ENCODE results near the gene PDE6B. TPM values are rescaled to one million over a fixed set of nuclear protein-coding genes. Genes with fewer than 3 reads are reported as not detected.

The PDE6B gene
- polyA plus RNA-seq, 1 donor from 2014 or later = 3.2 TPM

- peaks cover 5% of the 10 kb centered on the region for H3K9me3 ChIP-seq (ENCODE audit: low read length)
- H2AFZ ChIP-seq (ENCODE audit: low read depth, low read length) = no peak overlapping the region
- H3F3A ChIP-seq (ENCODE audit: insufficient read depth, low read length, poor library complexity, severe bottlenecking) = no peaks in the 10 kb centered on the region
- no peaks in the 10 kb centered on the region for H3K27me3 ChIP-seq (ENCODE audit: insufficient read depth, low read depth, low read length)
- no peak overlapping the region for H3K4me2 ChIP-seq (ENCODE audit: low read length)
- H3K9me2 ChIP-seq (ENCODE audit: insufficient read depth, low read length) = no peaks in the 10 kb centered on the region
- no peaks in the 10 kb centered on the region for H4K20me1 ChIP-seq (ENCODE audit: insufficient read depth)
- TF ChIP-seq MXI1 (conservative IDR thresholded peaks at IDR 0.05; ENCODE audit: poor library complexity, severe bottlenecking) = no peak
- TF ChIP-seq POLR2AphosphoS5 (IDR thresholded peaks at IDR 0.05) = no peak
- no peak for TF ChIP-seq CTCF (IDR thresholded peaks at IDR 0.05; ENCODE audit: poor library complexity, severe bottlenecking)
- no peak for TF ChIP-seq REST (IDR thresholded peaks at IDR 0.05; ENCODE audit: borderline replicate concordance)
- no peak overlapping the region for H3K4me3 ChIP-seq (ENCODE audit: low read length)
- no peak overlapping the region for H3K27ac ChIP-seq (ENCODE audit: low read length)
- H3K9ac ChIP-seq (ENCODE audit: low read length) = no peak overlapping the region
- no peaks in the 10 kb centered on the region for H3K36me3 ChIP-seq (ENCODE audit: insufficient read depth, low read length)
- no peaks in the 10 kb centered on the region for H3K79me2 ChIP-seq (replicated peaks; ENCODE audit: insufficient read depth, low read length)
Measured at GRCh38 chr4:610411-611261, 14.7 kb upstream of the PDE6B start.

GRCh38 chr4:612052-612748 lies 13.2 kb upstream of the PDE6B start:
- H3F3A ChIP-seq (ENCODE audit: insufficient read depth, low read length, poor library complexity, severe bottlenecking) = no peaks in the 10 kb centered on the region
- no peak overlapping the region for H2AFZ ChIP-seq (ENCODE audit: low read depth, low read length)
- no peak overlapping the region for H3K27ac ChIP-seq (ENCODE audit: low read length)
- no peak overlapping the region for H3K9ac ChIP-seq (ENCODE audit: low read length)
- H3K9me2 ChIP-seq (ENCODE audit: insufficient read depth, low read length) = no peaks in the 10 kb centered on the region
- TF ChIP-seq EP300 (conservative IDR thresholded peaks at IDR 0.05; ENCODE audit: poor library complexity, severe bottlenecking) (no peak), REST (IDR thresholded peaks at IDR 0.05; ENCODE audit: borderline replicate concordance) (no peak), MXI1 (conservative IDR thresholded peaks at IDR 0.05; ENCODE audit: poor library complexity, severe bottlenecking) (no peak)
- H3K36me3 ChIP-seq (ENCODE audit: insufficient read depth, low read length) = no peaks in the 10 kb centered on the region
- no peaks in the 10 kb centered on the region for H4K20me1 ChIP-seq (ENCODE audit: insufficient read depth)
- H3K4me2 ChIP-seq (ENCODE audit: low read length) = no peak overlapping the region
- H3K79me2 ChIP-seq (replicated peaks; ENCODE audit: insufficient read depth, low read length) = no peaks in the 10 kb centered on the region
- H3K9me3 ChIP-seq (ENCODE audit: low read length) = peaks cover 5% of the 10 kb centered on the region
- H3K4me3 ChIP-seq (ENCODE audit: low read length) = no peak overlapping the region
- H3K27me3 ChIP-seq (ENCODE audit: insufficient read depth, low read depth, low read length) = no peaks in the 10 kb centered on the region
